ENCODE results near the gene DPYSL4.

DPYSL4 gene

DNA sequence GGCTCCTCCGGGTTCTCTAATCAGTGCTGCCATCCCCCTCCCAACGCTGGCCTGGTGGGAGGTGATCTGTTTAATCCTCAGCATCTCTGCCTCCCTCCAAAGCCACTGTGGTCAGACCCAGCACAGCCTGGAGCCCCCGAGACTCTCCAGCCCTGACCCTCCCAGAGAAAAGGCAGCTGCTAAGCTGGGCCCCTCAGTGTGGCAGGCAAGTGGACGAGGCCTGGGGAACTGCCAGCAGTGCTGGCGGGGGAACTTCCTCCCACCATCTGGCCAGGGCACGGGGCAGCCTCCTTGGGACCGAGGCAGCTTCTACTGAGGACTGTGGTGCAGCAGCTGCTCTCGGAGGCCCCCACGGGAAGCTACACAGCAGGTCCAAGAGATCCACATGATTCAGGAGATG is 51.1 kb downstream of the DPYSL4 start:
- H3K4me1 ChIP-seq (ENCODE audit: low read depth, poor library complexity, severe bottlenecking) = no peaks in the 10 kb centered on the region
- TF ChIP-seq CTCF (conservative IDR thresholded peaks at IDR 0.05; ENCODE audit: low read depth, low read length) = no peak
- H2AFZ ChIP-seq (ENCODE audit: low read depth) = no peak overlapping the region
- no peak overlapping the region for H3K27ac ChIP-seq
- peaks cover 55% of the 10 kb centered on the region; the same call in 1 of the 2 replicates for H3K27me3 ChIP-seq (ENCODE audit: insufficient read depth, low read depth)
- no peak overlapping the region for H3K9ac ChIP-seq
- no peak overlapping the region for H3K4me2 ChIP-seq
- H3K79me2 ChIP-seq (ENCODE audit: insufficient read depth, low read depth) = no peaks in the 10 kb centered on the region
- H4K20me1 ChIP-seq (ENCODE audit: insufficient read depth) = no peaks in the 10 kb centered on the region
- H3K4me3 ChIP-seq (IDR thresholded peaks at IDR 0.05; ENCODE audit: insufficient read depth, low read depth, low read length) = no peak overlapping the region
- H3K36me3 ChIP-seq (ENCODE audit: insufficient read depth) = no peaks in the 10 kb centered on the region

- H3K4me1 ChIP-seq (ENCODE audit: low read depth, poor library complexity, severe bottlenecking) = no peaks in the 10 kb centered on the region
- no peaks in the 10 kb centered on the region for H3K79me2 ChIP-seq (ENCODE audit: insufficient read depth, low read depth)
- H3K27me3 ChIP-seq (ENCODE audit: insufficient read depth, low read depth) = peaks cover 57% of the 10 kb centered on the region; the same call in 1 of the 2 replicates
- H3K9ac ChIP-seq = no peak overlapping the region
- H3K4me2 ChIP-seq = no peak overlapping the region
- H4K20me1 ChIP-seq (ENCODE audit: insufficient read depth) = no peaks in the 10 kb centered on the region
- no peak overlapping the region for H2AFZ ChIP-seq (ENCODE audit: low read depth)
- no peak for TF ChIP-seq CTCF (conservative IDR thresholded peaks at IDR 0.05; ENCODE audit: low read depth, low read length)
- no peaks in the 10 kb centered on the region for H3K36me3 ChIP-seq (ENCODE audit: insufficient read depth)
- no peak overlapping the region for H3K27ac ChIP-seq
- no peak overlapping the region for H3K4me3 ChIP-seq (IDR thresholded peaks at IDR 0.05; ENCODE audit: insufficient read depth, low read depth, low read length)
These were observed 51.8 kb downstream of the DPYSL4 start for GRCh38 chr10:132238371-132239125.

- Histone ChIP-seq H3K4me2 (no peak overlapping the region), H3K36me3 (ENCODE audit: insufficient read depth) (no peaks in the 10 kb centered on the region), H3K79me2 (ENCODE audit: insufficient read depth, low read depth) (no peaks in the 10 kb centered on the region), H3K4me3 (IDR thresholded peaks at IDR 0.05; ENCODE audit: insufficient read depth, low read depth, low read length) (no peak overlapping the region), H2AFZ (ENCODE audit: low read depth) (no peak overlapping the region), H3K27ac (no peak overlapping the region), H3K27me3 (ENCODE audit: insufficient read depth, low read depth) (peaks cover 62% of the 10 kb centered on the region; the same call in 1 of the 2 replicates), H3K9ac (no peak overlapping the region), H3K4me1 (ENCODE audit: low read depth, poor library complexity, severe bottlenecking) (no peaks in the 10 kb centered on the region), H4K20me1 (ENCODE audit: insufficient read depth) (no peaks in the 10 kb centered on the region)
- TF ChIP-seq CTCF (conservative IDR thresholded peaks at IDR 0.05; ENCODE audit: low read depth, low read length) = no peak
These were observed 52.6 kb downstream of the DPYSL4 start for GRCh38 chr10:132239126-132240031.

DNA sequence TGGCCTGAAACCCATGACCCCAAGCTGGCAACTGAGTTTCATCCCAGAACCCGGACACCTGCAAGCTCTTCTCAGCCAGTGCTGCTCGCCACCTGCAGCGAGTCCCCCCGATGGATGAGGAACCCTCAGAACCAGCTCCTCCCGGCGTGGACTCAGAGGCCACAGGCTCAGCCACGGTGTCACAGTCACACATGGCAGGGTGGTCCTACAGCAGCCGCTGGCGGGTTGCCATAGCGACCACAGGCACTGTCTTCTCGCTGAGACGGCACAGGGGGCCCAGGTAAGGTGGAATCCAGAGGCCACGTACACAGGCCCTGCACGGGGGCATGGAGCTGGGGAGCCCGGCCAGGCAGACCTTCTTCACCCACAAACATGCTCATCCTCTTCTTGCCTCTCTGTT is 53.4 kb downstream of the DPYSL4 start:
- Histone ChIP-seq H3K79me2 (ENCODE audit: insufficient read depth, low read depth) (no peaks in the 10 kb centered on the region), H3K4me3 (IDR thresholded peaks at IDR 0.05; ENCODE audit: insufficient read depth, low read depth, low read length) (no peak overlapping the region), H2AFZ (ENCODE audit: low read depth) (no peak overlapping the region), H3K27me3 (ENCODE audit: insufficient read depth, low read depth) (peaks cover 61% of the 10 kb centered on the region), H3K36me3 (ENCODE audit: insufficient read depth) (no peaks in the 10 kb centered on the region), H3K27ac (no peak overlapping the region), H4K20me1 (ENCODE audit: insufficient read depth) (no peaks in the 10 kb centered on the region), H3K4me1 (ENCODE audit: low read depth, poor library complexity, severe bottlenecking) (no peaks in the 10 kb centered on the region), H3K4me2 (no peak overlapping the region), H3K9ac (no peak overlapping the region)
- no peak for TF ChIP-seq CTCF (conservative IDR thresholded peaks at IDR 0.05; ENCODE audit: low read depth, low read length)
